Nephron (organoid): ENCODE data around the gene ZFYVE1.
"Not testable (repeated sequence)": the region's sequence is repeated elsewhere in the genome, so short reads cannot be mapped to it uniquely, and the experiment has no call there.

Source experiments
- H3K27ac Mint-ChIP-seq, 3 experiments: 2 replicates each; pipeline ENCODE4 v1.8.0; 2020; ENCODE audit warnings: mixed read lengths in 3 of 3, mild to moderate bottlenecking in 2 of 3, moderate library complexity in 1 of 3
- H3K27me3 Mint-ChIP-seq: 2 replicates; pipeline ENCODE4 v1.8.0; 2021; ENCODE audit warnings: low read depth, mild to moderate bottlenecking, moderate library complexity, mixed read lengths
- H3K36me3 Mint-ChIP-seq: 2 replicates; pipeline ENCODE4 v1.8.0; 2020; ENCODE audit warnings: low read depth, mixed read lengths
- H3K4me1 Mint-ChIP-seq: 2 replicates; pipeline ENCODE4 v1.8.0; 2020; ENCODE audit warnings: mixed read lengths
- H3K4me3 Mint-ChIP-seq, 3 experiments: 2 replicates each; pipeline ENCODE4 v1.8.0; 2020; ENCODE audit warnings: mild to moderate bottlenecking in 3 of 3, mixed read lengths in 3 of 3, moderate library complexity in 2 of 3
- H3K9me3 Mint-ChIP-seq: 2 replicates; pipeline ENCODE4 v1.8.0; 2020; ENCODE audit warnings: mixed read lengths
- TF ChIP-seq, protein P1 (sequence below), 3 experiments: fragments of 200-600 bp; sonication (generic); IDR thresholded peaks; one replicate each; pipeline ENCODE4 v1.5.0; 2021; ENCODE audit warnings: antibody characterized with exemption in 3 of 3; ENCODE audit not compliant: unreplicated experiment in 3 of 3

ZFYVE1 gene

DNA sequence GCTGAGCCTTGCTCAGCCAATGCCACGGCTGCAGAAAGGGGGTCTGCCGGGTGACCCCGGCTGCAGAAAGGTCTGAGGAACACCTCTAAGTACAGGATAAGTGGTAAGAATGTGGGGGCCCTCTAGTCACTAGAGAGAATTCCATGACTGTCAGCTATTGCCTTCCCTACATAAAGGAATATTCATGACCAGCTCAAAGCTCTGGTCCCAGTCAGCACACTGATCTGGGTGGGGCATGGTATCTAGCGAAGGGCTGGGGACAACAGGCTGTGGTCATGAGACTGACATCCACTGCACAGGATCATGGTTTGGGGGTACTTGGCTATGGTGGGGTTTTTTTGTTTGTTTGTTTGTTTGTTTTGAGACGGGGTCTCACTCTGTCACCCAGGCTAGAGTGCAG is 58.6 kb downstream of the ZFYVE1 start:
- Mint-ChIP-seq H3K36me3 (peaks cover 44% of the 10 kb centered on the region), H3K4me3 (no peak overlapping the region), H3K27ac (no peak overlapping the region), H3K27me3 (no peaks in the 10 kb centered on the region), H3K9me3 (no peaks in the 10 kb centered on the region), H3K4me1 (no peaks in the 10 kb centered on the region)
- TF ChIP-seq, protein P1, sequence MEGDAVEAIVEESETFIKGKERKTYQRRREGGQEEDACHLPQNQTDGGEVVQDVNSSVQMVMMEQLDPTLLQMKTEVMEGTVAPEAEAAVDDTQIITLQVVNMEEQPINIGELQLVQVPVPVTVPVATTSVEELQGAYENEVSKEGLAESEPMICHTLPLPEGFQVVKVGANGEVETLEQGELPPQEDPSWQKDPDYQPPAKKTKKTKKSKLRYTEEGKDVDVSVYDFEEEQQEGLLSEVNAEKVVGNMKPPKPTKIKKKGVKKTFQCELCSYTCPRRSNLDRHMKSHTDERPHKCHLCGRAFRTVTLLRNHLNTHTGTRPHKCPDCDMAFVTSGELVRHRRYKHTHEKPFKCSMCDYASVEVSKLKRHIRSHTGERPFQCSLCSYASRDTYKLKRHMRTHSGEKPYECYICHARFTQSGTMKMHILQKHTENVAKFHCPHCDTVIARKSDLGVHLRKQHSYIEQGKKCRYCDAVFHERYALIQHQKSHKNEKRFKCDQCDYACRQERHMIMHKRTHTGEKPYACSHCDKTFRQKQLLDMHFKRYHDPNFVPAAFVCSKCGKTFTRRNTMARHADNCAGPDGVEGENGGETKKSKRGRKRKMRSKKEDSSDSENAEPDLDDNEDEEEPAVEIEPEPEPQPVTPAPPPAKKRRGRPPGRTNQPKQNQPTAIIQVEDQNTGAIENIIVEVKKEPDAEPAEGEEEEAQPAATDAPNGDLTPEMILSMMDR (IDR thresholded peaks at IDR 0.05; ENCODE audit: unreplicated experiment in 3 of 3) = no peak

DNA sequence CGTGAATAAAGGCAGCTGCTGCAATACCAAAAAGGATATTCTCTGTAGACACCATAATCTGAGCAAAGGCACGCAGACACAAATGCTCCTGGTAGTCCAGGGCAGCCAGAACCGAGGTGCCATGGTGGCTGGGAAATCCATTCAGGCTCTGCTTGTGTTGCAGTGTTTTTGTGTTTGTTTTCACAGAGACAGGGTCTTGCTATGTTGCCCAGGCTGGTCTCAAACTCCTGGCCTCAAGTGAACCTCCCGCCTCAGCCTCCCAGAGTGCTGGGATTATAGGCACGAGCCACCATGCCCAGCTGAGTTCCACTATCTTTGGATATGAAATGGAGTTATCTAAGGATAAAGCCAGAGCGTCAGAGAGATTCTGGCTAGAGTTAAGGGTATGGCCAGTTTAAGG is 60.9 kb downstream of the ZFYVE1 start:
- Mint-ChIP-seq H3K36me3 (peaks cover 43% of the 10 kb centered on the region), H3K4me3 (no peak overlapping the region)

DNA sequence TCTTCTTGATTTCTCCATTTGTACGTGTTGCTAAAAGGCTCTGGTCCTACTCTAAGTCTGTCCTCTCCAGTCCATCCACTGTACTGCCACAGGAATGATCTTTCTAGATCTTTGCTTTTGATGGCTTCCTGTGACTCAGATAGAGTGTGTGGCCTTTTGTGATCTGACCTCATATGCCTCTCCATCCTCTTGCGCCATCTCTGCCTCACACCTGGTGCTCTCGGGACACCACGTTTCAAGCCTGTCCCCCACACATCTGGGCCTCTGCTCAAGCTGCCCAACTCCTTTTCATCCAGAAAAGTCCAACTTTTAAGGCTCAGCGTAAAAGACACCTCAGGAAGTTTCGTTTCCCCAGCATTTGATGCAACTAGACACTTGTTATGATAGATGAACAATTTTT is 61.7 kb downstream of the ZFYVE1 start:
- peaks cover 45% of the 10 kb centered on the region for H3K36me3 Mint-ChIP-seq
- TF ChIP-seq, protein P1 (IDR thresholded peaks at IDR 0.05; ENCODE audit: unreplicated experiment in 3 of 3) = no peak
- no peaks in the 10 kb centered on the region for H3K27me3 Mint-ChIP-seq
- no peak overlapping the region for H3K27ac Mint-ChIP-seq
- H3K4me3 Mint-ChIP-seq = no peak overlapping the region
- peaks cover 4% of the 10 kb centered on the region for H3K4me1 Mint-ChIP-seq
- H3K9me3 Mint-ChIP-seq = no peaks in the 10 kb centered on the region

More for the DNA sequence above, 60.9 kb downstream of the ZFYVE1 start:
- peaks cover 4% of the 10 kb centered on the region for H3K4me1 Mint-ChIP-seq
- H3K27ac Mint-ChIP-seq = no peak overlapping the region
- TF ChIP-seq, protein P1 (IDR thresholded peaks at IDR 0.05; ENCODE audit: unreplicated experiment in 3 of 3) = no peak
- H3K9me3 Mint-ChIP-seq = no peaks in the 10 kb centered on the region
- no peaks in the 10 kb centered on the region for H3K27me3 Mint-ChIP-seq

DNA sequence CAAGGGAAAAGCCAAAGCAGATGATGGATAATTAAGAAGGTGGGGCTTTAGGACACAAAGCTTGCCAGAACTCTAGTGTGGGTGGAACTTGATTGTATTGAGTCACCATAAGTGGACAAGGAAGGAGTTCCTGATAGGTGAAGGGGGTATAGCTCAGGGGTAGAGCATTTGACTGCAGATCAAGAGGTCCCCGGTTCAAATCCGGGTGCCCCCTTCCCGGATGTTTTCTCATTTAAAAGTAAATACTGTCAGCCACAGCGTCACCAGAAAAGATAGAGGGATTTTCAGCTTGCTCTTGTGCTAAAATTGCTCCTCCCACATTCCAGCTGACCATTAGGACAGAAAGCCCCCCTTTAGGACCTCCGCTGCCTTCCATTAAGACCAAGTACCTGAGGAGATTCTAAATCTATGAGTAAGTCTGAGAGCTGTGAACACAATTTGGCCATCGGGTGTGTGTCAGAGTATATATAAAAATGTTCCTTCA is 64.0 kb downstream of the ZFYVE1 start:
- no peaks in the 10 kb centered on the region for H3K9me3 Mint-ChIP-seq
- H3K4me3 Mint-ChIP-seq = no peak overlapping the region
- peaks cover 4% of the 10 kb centered on the region for H3K4me1 Mint-ChIP-seq
- TF ChIP-seq, protein P1 (IDR thresholded peaks at IDR 0.05; ENCODE audit: unreplicated experiment in 3 of 3) = no peak
- H3K36me3 Mint-ChIP-seq = peaks cover 43% of the 10 kb centered on the region
- H3K27ac Mint-ChIP-seq = no peak overlapping the region
- H3K27me3 Mint-ChIP-seq = no peaks in the 10 kb centered on the region

DNA sequence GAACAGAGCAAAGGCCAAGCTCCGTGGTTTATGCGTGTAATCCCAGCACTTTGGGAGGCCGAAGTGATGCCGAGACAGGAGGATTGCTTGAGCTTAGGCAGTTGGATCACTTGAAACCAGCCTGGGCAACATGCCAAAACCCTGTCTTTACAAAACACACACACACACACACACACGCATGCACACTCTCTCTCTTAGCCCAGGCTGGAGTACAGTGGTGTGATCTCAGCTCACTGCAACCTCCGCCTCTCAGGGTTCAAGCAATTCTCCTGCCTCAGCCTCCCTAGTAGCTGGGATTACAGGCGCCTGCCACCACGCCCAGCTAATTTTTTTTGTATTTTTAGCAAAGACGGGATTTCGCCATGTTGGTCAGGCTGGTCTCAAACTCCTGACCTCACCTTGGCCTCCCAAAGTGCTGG is 64.6 kb downstream of the ZFYVE1 start:
- not testable (repeated sequence) for H3K27ac Mint-ChIP-seq, H3K4me1 Mint-ChIP-seq, H3K9me3 Mint-ChIP-seq, H3K27me3 Mint-ChIP-seq, H3K4me3 Mint-ChIP-seq
- H3K36me3 Mint-ChIP-seq = peaks cover 43% of the 10 kb centered on the region

DNA sequence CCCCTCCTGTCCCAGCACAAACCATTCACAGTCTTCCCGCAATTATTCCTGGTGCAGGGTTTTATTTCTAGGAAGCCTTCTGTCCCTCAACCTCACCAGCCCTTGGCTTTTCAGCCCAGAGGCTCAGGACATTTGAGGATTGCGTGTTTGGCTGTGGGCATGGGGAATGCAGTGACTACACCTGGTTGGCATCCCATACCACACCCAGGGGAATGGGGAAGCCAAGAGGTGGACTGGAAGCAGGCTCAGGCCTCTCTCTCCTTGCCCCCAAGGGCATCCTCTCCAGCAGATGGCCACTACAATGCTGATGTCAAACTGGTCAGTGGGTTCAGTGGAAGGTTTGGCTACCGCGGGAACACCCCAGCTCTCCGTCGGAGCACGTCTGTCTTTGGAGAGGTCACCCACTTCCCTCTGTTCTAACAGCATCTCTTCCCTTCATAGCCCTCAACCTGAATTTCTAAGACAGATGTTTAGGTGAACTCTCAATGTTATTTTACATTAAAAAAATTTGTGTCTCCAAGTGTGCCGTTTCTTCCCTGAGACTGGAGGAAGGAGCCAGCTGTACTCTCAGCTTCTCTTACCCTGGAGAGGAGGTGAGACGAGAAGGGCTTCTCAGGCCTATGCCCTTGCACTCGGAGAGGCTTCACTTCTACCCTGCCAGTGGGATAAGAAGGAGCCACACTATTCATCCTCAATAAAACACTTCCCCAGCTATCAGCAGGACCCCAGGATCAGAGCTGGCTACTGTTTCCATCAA is 65.1 kb downstream of the ZFYVE1 start:
- Mint-ChIP-seq H3K9me3 (no peaks in the 10 kb centered on the region), H3K36me3 (peaks cover 38% of the 10 kb centered on the region), H3K27me3 (no peaks in the 10 kb centered on the region), H3K27ac (no peak overlapping the region), H3K4me1 (peaks cover 4% of the 10 kb centered on the region), H3K4me3 (no peak overlapping the region)
- TF ChIP-seq, protein P1 (IDR thresholded peaks at IDR 0.05; ENCODE audit: unreplicated experiment in 3 of 3) = no peak

DNA sequence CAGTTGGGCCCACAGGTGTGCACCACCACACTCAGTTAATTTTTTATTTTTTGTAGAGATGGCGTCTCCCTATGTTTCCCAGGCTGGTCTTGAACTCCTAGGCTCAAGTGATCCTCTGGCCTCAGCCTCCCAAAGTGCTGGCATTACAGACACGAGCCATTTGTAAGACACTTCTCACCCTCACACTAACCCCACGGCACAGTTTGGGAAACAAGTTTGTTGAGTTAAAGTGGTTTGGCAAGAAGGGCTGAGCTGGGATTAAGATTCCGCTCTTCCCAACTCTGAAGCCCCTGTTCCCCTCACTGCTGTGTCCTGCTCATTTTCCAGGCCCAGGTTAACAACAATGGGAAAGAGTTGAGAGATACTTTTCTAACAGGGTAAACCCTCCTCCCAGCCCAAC is 65.9 kb downstream of the ZFYVE1 start:
- H3K27me3 Mint-ChIP-seq, H3K27ac Mint-ChIP-seq, H3K9me3 Mint-ChIP-seq, H3K4me1 Mint-ChIP-seq, H3K4me3 Mint-ChIP-seq: not testable (repeated sequence)
- H3K36me3 Mint-ChIP-seq = peaks cover 45% of the 10 kb centered on the region
